Activated naive CD4-positive, alpha-beta T cell treated with anti-CD3 and anti-CD28 coated beads, Interleukin-2, amount 50 U/mL, for 16 hours (primary cell): ENCODE measurements around the gene NMRK2.

Experiments
- DNase-seq: peaks from one replicate; pipeline ENCODE4 v3.0.0-alpha.2; 2020

The NMRK2 gene

GRCh38 chr19:3982701-3983541 lies 50.1 kb downstream of the NMRK2 start:
- no peak for DNase-seq

DNA sequence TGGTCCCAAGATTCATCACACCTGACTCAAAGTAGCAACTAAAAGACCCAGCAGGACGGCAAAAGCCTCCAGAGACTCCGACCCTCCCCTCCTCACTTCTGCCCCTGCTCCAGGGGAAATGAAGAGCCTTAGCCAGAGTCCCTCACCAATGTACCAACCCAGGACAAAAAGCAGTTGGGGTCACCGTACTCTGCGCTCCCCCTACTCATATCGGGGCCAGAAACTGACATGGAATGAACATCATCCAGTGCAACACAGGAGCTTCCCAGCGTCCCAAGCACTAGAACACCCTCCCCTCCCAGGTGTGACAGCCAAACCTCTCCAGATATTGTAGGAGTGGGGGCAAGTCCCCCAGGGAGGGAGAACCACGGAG lies 50.7 kb downstream of the NMRK2 start:
- no peak for DNase-seq

DNA sequence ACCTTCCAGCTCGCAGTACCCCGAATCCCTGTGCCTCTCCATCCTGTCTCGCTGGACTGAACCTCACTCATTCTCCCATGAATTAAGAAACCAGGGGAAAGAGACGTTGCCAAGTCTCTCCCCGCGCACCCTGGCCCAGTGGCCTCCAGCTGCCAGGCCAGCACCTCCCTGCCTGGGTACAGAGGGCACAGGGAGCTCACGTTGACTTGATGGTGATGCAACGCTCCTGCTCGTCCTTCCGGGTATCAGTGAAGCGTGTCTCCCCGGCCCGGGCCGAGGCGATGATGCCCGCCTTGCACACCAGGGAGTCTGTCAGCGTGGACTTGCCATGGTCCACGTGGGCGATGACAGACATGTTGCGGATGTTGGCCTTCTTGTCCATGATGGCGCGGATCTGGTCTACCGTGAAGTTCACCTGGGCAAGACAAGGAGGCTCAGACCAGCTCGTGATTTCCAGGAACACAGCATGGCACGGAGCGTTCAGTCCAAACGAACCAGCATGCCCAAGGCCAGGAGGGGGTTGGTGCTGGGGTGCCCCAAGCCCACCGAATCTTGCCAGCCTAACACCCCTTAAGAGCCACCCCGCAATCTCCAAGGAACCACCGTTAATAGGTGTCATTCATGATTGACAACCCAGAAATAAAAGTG lies 51.2 kb downstream of the NMRK2 start:
- no peak for DNase-seq

- DNase-seq: no peak
Measured at GRCh38 chr19:3984584-3984907, 51.7 kb downstream of the NMRK2 start.

DNA sequence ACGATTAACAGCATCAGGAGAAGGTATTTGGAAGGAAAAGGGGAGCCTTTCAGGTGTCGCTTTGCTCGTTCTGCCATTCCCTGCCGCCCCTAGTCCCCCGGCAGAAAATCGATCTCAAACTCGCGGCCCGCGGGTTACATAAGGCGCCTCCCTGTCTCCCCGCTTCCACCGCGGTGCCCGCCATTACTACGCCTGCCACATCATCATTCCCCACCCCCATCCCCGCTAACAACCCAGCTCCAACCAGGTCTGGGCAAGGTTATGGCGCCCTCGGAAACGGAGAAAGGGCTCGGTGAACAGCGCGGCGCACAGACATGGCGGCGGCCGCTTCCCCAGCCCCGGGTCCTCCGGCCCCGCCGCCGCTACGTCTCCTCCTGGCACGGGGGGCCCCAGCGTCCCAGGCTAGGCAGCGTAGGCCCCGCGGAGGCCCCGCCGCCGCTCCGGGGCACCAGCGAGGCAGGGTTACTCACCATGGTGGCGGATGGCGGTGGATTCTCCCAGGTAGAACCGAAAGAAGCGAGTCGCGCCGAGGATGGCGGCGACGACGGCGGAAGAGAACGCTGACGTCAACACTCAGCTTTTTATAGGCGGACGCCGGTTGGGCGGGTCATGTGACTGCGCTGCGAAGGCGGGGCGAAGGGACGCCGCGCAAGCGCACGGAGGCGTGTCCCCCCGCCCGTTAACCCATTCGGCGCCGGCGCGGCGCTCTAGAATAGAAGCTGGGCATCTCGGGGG lies 52.2 kb downstream of the NMRK2 start, which contains the start of gene EEF2:
Gene EEF2 (minus strand): TSS at position 556 of the 735 bp plus-strand sequence. CDS start 83 bp downstream, at position 473.
- DNase-seq: peak; percentile 88

DNA sequence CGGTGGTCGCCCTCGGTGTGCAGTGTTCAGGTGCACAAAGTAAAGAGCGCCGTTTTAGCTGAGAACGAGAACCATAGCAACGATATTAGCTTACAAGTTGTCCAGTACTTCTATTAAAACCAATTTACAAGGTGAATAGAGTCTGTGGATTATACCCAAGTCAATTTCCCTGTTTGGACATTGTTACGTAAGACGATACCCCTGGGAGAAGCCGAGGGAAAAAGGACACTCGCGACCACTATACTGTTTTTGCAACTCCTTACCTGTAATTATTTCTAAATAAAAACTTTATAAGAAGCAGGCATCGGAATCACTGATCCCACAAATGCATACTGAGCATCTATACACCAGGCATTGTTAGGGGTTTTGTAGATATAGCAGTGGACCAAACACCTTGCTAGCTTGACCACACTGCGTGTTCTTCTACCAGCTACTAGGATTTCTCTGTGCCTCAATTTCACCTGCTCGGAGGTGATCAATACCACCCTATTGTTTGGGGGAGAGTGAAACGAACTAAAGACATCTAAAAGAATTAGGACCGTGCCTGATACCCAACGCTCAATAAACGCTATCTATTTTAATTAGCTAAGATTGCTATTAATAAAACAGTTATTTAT lies 52.9 kb downstream of the NMRK2 start:
- DNase-seq: no peak

DNA sequence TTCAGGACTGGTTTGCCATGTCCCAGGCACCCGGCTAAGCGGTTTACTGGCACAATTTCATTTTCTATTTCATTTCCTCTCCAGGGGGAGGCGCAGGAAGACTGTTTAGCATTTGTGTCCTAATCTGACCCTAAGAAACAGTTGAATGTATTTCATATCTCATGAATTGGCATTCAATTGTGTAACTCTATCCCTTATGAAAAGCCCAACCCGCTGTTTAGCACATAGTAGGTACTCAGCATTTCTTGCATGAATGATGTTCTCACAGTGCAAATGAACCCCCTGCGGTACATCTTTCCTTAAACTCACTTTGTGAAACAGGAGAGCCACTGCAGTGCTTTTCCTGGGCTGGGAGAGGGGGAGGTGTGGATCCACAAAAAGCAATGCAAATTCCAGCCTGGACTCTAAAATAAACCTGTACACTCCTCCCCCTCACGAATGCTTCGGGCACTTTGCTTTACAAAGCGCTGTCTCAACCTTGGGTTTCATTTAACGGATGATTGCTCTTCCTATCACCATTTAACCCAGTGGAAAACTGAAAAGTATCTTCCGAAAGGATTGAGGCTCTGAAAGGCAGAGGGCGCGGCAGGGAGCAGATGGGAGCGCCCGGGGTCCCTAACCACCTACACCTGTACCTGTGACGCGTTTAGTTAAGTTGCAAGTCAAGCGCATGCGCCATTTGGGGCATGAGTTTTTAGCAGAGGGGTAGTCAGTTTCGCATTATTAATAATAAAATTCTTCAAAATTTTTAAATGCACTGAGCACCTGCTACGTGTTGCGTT lies 53.6 kb downstream of the NMRK2 start:
- DNase-seq: peak; percentile 63

DNA sequence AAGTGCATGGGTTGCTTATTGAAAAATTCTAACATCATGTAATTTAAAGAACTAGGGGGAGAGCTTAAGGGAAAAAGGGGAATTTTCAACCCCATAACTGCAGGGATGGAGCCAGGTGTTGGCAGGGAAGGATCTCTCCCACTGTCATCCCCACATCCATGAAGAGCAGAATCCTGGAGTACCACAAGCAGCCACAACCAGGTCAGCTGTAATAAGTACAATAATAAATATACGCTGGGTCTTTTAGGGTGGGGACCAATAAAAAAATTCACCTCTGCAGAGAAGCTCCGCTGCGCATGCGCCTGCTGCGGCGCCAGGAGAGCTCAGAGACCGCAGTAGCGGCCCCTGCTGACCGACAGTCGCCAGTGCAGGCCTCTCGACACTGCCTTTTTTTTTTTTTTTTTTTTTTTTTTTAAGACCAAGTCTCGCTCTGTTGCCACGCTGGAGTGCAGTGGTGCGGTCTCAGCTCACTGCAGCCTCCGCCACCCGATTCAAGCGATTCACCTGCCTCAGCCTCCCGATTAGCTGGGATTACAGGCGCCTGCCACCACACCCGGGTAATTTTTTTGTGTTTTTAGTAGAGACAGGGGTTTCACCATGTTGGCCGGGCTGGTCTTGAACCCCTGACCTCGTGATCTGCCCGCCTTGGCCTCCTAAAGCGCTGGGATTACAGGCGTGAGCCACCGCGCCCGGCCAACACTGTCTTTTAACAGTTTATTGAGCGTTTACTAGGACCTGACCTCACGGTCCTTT lies 54.9 kb downstream of the NMRK2 start:
- DNase-seq: peak; percentile 89

DNA sequence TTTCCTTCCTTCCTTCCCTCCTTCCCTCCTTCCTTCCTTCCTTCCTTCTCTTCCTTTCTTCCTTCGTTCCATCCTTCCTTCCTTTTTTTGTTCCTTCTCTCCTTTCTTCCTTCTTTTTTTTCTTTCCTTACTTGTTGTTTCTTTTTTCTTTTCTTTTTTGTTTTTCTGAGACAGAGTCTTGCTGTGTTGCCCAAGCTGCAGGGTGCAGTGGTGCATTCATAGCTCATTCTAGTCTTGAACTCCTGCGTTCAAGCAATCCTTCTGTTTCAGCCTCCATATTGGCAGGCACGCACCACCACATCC lies 57.9 kb downstream of the NMRK2 start:
- DNase-seq: no peak
